HG02870 (cell line): ENCODE data around the gene CCDC201.

ENCODE experiments used
- ATAC-seq: cut with Tn5 transposase; IDR thresholded peaks from one replicate; pipeline ENCODE4 v1.9.1; 2021; ENCODE audit warnings: mild to moderate bottlenecking, moderate library complexity; ENCODE audit not compliant: unreplicated experiment

The CCDC201 gene, protein sequence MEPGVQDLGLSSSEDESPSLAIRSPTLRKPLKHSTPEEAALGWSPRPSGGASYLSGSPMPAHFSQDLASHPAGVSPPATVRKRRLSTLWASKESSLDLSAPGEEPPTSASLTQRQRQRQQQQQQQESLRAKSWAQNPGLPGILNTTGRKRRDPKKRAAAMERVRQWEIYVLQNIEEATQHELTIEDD

DNA sequence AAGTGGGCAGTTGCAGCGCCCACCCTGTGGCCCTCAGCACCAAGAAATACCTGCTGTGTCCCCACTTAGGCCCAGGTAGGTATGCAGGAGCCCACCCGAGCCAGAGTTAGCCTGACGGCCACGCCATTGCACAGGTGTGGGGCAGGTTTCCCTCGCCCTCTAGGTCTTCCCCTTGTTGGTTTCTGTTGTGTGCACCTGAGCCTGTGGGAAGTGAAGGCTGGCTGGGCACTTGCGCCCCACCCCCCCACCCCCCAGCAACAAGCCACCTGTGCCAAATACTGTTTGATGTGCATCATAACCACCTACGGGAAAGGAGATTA lies at the start of gene CCDC201:
Gene CCDC201, minus strand, starts transcription at position 48 of the 320 bp plus-strand sequence. CDS start 75 bp downstream, outside the sequence.
- no peak for ATAC-seq

DNA sequence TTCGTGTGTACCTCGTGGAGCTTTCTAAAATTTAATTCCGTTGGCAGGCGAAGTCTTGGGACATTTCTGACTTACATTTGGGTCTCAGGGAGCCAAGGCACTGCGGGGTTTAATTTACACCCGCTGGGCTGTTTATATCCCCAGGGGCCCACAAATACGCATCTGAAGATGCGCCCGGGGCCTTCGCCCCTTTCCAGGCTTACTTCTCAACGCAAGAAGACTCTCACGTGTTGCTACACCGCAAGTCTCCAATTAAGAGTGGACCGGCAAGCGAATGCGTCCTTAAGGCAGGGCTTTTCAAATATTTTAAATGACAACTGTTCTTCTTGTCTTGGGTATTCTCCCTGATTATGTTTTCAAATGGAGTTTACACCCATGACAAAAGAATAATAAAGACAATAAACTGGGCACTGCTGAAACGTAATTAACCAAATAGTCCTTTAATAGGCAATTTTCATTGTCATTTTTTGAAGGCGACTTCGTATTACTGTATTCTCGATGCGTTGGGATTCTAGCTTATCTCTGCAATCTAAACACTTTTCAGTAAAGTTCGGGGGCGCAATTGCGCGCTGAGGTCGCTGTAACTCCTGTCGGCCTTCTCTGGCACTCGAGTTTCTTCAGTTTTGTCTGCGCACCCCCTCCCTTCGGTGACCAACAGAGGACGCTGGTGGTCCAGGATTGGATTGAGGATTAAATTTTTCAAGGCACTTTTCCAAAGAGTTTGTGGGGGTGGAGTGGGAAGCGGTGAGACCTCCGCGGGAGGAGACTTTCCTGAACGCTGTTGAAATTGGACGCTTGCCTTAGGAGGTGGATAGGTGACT lies 49.0 kb upstream of the CCDC201 start:
- ATAC-seq, result no peak

DNA sequence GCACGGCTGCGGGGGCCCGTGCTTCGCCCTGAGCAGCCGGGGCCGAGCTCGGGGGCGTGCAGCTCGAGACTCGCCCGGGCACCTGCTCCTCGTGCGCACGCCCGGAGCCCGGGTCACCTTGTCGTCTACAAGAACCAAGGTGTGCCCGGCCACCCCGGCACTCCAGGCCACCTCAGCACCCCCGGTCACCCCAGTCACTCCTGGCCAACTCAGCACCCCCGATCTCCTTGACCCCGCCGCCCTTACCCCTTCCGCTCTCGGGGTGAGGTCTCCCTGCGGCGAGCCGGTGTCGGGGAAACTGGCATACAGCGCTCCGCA lies 48.5 kb upstream of the CCDC201 start:
- no peak for ATAC-seq

DNA sequence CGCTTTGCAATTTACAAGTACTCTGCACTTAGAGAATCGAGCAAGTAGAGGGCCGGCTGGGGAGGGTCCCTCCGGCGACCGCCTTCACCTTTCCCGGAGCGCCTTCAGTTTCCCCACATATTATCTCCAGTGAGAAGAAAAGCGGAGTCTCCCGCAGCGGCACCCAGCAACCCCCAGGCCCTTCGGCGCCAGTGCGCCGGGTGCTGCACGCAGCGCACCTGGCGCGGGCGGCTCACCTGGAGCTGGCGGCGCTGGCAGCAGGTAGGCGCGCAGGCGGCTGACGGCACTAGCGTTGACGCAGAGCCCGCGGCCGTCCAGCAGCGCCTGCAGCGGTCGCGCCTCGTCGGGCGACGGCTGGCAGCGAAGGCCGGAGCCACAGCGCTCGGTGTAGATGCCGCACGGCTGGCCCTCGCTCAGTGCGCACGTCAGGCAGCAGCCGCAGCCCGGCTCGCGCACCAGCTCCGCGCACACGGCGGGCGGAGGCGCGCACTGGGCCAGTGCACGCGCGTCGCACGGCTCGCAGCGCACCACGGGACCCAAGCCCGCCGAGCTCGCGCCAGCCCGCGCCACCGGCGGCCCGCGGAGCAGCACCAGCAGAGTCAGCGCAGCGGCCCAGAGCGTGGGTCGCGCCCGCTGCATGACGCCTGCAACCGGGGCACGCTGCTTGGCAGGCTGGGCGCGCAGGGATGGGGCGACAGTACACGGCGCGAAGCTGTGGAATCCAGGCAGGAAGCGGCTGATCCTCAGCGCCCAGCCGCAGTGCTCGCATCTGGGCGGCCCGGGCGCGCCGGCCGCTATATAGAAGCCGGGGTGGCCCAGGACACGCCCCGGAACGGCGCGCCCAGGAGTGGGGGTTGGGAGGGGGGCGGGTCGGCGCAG lies 47.9 kb upstream of the CCDC201 start, which contains the start of gene IGFBP3:
Gene IGFBP3, minus strand, starts transcription at position 771 of the 879 bp plus-strand sequence. Its CDS starts 132 bp downstream, at position 639.
- ATAC-seq, result no peak

DNA sequence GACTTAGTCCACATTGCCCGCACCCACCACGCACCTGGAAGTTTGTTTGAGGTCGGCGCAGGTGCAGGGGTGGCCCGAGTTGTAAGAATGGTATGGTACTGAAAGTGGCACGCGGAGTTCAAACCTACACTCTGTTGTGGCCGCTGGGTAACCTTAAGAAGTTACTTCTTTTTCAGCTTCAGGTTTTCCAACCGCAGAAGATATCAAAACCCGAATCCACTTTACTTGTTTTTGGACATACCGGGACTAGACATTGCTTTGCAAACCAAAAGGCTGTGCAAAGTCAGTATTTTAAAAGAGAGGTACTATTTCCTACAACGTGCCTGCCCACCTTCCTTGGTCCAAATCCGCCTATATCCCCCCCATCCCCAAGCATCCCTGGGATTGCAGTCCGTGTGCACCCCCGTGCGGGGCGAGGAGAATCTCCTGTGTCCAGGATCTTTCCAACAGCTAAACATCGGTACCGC lies 47.1 kb upstream of the CCDC201 start:
- no peak for ATAC-seq

DNA sequence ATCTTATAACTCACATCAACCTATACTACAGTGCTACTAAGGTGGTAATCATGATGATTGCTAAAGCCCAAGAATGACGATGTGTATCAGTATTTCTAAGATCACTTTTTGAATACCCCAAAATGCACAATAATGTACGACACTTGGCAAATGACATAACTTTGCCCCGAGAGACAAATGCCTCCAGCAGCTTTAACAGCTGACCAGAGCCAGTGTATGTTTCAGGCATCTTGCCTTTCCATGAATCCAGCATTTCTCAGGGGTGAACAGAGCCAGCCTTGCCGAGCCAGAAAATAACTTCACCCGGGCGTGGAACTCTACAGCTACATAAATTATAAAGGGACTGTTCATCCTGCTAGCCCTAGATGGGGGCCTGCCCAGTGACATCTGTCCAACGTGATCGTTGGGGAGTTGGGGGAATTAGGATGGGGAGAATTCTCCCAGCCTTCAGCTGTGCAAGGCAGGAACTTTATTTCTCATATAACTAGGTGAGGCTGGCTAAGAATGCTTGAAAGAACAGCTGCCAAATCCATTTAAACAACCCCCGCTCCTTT lies 46.4 kb upstream of the CCDC201 start:
- no peak for ATAC-seq

DNA sequence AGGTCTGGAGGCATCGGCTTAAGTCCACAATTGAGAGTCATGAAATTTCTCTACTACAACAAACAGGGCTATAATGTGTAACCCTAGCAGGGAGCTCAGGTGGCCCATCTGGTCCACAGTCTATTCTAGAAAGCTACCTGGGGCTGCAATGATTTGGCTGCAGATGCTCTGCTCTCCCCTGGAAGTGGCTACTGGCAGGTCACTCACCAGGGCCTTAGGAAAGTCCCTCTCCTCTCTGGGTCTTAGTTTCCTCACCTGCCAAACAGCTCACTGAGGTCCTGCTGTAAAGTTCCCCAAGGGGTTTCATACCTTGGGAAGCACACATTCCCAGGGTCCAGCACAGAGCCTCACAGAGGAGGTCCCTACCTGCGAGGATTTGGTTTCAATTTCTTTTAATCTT lies 45.7 kb upstream of the CCDC201 start:
- ATAC-seq, result no peak

DNA sequence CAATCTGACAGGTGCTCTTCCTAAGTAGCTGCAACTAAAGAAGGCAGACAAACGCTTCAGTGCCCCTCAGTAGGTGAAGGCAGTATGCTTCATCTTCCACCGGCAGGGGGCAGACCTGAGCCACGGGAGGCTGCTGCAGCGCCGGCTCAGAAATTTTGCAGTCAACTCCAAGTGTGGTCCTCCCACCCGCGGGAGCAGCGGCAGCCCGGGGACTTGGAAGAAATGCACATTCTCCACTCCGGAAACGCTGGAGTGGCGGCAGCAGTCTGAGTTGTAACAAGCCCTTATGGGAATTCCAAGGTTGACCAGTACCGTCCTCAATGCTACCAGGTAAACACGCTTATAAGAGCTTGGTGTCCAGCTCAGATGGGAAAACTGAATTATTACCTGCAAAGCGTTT lies 44.8 kb upstream of the CCDC201 start:
- peak; percentile 60 for ATAC-seq

DNA sequence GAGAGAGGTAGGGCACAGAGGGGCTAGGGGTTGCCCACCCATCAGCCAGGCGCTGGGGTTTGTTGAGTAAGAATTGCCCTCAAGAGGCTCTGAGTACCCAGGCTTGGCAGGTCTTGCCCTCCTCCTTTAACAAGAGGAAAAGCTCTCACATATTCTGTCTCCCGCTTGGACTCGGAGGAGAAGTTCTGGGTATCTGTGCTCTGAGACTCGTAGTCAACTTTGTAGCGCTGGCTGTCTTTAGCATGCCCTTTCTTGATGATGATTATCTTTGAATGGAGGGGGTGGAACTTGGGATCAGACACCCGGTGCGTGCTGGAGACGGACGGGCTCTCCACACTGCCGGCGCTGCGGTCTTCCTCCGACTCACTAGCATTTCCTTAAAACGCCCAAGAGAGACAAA lies 44.2 kb upstream of the CCDC201 start:
- no peak for ATAC-seq

DNA sequence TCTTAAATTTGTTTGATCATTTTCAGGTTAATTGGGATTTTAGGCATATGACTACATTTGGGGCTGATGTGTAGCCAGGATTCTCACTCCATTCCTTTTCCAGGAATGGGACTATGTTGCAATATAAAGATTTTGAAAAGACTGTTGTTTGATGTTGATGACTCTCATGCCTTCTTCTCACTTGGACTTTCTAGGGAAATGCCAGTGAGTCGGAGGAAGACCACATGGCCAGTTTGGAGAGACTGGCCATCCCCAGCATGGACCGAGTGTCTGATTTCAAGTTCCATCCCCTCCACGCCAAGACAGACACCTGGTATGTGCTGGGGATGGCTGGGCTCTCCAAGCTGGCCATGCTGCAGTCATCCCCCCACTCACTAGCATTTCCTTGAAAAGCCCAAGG lies 42.7 kb upstream of the CCDC201 start:
- no peak for ATAC-seq

DNA sequence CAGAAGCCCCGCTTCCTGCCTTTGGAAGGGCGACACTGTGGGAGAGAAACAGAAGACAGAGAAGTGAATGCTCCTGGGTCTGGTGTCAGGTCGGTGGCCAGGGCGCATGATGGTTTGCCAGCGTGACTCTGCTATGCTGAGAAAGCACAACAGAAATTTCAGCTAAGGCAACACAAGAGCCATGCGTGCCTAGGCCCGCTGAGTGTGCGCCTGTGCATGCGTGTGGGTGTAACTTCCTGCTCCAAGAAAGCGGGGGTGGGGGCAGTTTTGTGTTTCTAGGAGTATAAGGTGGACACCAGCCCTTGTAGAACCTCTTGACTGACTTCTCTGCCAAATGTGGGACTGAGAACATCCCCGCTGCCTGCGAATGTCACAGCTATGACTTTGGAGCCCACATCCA lies 42.0 kb upstream of the CCDC201 start:
- ATAC-seq, result no peak

DNA sequence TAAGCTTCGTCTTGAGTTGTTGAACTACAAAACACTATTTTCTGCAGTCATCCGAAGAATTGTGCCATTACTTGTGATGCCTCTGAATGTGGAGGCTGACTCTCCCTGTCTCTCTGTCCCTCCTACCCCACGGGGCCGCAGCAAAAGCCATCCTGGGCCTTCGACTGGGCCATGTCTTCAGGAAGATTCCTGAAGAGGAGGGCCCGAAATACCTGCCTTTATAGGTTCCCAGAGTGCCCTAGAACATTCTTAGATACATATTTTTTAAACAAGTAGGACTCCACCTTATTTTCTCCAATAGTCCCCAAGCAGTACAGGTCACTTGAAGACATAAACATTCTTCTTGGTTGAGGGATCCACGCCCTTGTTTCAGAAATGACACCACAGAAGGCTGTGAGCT lies 40.1 kb upstream of the CCDC201 start:
- no peak for ATAC-seq

DNA sequence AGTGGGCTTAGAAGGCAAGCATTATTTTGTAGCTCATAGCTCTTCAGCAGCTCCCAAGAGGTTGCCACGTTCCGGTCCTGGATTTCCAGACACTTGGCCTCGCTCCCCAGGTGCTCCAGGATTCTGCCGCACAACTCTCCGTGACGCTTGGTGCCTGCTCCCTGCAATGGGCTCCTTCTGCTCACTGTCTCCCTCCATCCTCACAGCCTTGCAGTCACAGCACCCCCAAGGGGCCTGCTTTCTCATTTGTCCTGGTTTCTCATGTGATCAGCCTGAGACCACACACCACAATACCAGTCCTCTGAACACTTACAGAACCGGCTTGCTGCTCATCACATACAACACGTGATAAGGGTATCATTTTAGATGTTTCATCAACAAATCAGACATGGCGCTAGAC lies 38.4 kb upstream of the CCDC201 start:
- no peak for ATAC-seq

DNA sequence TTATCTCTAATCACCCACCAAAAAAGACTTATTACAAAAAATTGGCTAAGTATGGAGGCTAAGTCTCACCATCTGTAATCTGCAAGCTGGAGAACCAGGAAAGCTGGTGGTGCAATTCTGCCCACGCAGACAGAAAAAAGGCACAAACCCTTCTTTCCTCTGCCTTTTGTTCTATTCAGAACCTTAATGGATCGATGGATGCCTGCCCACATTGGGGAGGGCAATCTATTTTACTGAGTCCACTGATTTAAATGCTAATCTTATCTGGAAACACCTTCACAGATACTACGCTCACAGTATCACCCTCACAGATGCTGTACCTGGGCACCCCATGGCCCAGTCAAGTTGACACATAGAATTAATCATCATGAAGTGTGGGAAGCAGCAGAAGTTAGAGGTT lies 38.0 kb upstream of the CCDC201 start:
- no peak for ATAC-seq

DNA sequence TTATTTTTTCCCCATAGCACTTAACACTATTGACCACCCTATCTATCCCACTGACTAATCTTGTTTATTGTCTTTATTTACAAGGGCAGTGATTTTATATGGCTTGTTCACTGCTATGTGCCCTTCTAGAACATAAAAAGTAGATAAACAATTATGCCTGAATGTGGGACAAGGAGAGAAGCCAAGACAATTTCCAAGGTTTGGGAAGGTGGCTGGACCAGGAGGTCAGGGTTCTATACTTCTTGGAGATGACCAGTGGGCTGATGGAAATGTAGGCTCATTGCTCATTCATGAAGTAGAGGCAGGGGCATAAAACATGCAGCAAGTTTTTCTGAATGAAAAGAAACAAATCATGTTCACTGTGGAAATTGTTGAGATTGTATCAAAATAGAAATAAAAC lies 36.7 kb upstream of the CCDC201 start:
- no peak for ATAC-seq

DNA sequence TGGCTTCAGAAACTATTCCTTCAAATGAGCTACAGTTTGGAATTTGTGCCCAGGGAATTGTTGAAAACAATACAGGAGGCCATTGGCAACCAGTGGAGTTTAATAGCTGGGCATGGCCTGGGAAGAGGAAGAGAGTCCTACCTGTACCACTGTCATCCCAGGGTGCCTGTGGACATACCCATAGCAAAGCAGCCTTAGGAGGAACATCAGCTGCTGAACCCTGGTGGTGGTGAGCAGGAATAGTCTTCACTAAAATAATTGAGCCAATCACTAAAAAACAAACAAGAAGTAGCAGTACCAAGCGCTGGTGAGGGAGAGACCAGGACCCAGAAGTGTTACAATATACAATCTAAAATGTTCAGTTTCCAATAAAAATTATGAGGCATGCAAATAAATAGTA lies 29.9 kb upstream of the CCDC201 start:
- ATAC-seq, result no peak

DNA sequence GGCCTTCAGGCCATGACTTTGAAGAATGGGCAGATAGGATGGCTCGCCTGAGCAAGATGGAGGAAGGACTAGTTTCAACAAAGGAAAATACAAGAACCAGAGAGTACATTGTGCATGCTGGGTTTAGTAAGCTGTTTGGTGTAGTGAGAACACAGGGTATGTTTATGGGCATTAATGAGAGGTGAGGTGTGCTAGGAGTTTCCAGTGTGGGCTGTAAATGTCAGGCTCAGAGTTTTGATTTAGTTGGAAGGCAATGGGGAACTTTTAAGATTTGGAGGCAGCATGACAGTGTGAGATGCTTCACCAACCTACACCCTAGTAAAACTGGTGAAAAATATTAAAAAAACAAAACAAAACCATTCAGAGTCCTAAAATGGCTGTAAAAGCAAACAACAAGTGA lies 28.7 kb upstream of the CCDC201 start:
- no peak for ATAC-seq

DNA sequence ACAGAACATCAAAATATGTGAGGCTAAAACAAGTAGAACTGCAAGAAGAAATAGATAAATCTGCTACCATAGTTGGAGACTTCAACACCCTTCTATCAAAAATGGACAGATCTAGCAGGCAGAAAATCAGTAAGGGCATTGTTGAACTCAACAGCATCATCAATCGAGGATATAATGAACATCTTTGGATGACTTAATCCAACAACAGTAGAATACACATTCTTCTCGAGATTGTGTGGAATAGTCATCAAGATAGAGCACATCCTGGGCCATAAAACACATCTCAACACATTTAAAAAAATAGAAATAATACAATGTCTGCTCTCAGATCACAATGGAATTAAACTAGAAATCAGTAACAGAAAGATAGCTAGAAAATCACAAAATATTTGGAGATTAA lies 25.3 kb upstream of the CCDC201 start:
- ATAC-seq, result no peak

DNA sequence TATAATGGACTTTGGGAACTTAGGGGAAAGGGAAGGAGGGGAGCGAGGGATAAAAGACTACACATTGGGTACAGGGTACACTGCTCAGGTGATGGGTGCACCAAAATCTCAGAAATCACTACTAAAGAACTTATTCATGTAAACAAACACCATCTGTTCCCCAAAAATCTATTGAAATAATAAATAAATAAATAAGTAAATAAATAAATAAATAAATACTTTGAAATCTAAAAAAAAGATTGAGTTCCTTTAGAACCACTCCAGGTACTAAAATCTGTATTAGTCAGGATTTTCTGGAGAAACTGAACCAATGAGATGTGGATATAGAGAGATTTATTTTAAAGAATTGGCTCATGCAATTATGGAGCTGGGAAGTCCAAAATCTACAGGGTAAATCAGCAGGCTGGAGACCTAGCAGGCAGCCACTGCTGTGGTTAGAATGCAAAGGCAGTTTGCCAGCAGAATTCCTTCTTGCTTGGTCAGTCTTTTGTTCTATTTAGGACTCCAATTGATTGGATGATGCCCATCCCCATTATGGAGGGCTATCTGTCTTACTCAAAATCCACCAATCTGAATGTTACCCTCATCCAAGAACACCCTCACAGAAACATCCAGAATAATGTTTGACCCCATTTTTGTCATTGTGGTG lies 24.3 kb upstream of the CCDC201 start:
- ATAC-seq, result no peak

DNA sequence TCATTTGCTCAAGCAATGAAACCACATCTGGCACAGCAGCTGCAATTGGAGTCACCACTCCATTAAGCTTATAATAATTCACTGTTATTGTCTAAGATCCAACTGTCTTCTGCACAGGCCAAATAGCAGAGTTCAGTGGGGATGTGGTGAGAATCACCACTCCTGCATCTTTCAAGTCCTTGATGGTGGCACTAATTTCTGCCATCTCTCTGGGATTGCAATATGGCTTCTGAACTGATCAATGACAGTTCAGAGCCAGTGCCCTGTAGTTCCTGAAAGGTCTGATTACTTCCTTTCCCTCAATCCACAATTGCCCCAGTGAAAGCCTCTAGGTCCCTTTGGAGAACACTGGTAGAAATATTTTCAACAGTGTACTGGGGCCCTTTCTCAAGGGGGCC lies 21.8 kb upstream of the CCDC201 start:
- no peak for ATAC-seq
